Neural cell (in vitro differentiated cells): ENCODE measurements around the gene RELN.

Experiments
- CTCF ChIP-seq: fragments of 450-650 bp; IDR thresholded peaks from 2 replicates; pipeline ENCODE4 v1.5.1; 2014; ENCODE audit warnings: antibody characterized with exemption, mild to moderate bottlenecking, moderate library complexity; ENCODE audit not compliant: poor library complexity, severe bottlenecking
- EP300 ChIP-seq: fragments of 450-650 bp; conservative IDR thresholded peaks from 2 replicates; pipeline ENCODE4 v1.6.1; 2014; ENCODE audit warnings: antibody characterized with exemption, mild to moderate bottlenecking, moderate library complexity; ENCODE audit not compliant: poor library complexity, severe bottlenecking
- EZH2 ChIP-seq: fragments of 200-600, 300-800 bp; shearing (Covaris generic), sonication (generic); IDR thresholded peaks from 2 replicates; pipeline ENCODE4 v1.6.1; 2014; ENCODE audit warnings: antibody characterized with exemption, low read length, borderline replicate concordance, mild to moderate bottlenecking; ENCODE audit not compliant: insufficient read depth, poor library complexity, severe bottlenecking
- POLR2AphosphoS5 ChIP-seq: IDR thresholded peaks from 2 replicates; pipeline ENCODE4 v1.6.1; 2012
- RAD21 ChIP-seq: fragments of 450-650 bp; conservative IDR thresholded peaks from 2 replicates; pipeline ENCODE4 v1.6.1; 2014; ENCODE audit warnings: antibody characterized with exemption, mild to moderate bottlenecking, moderate library complexity
- TAF1 ChIP-seq: IDR thresholded peaks from 2 replicates; pipeline ENCODE4 v1.6.1; 2012; ENCODE audit warnings: low read depth
- TF ChIP-seq, protein P1 (sequence below): IDR thresholded peaks from 2 replicates; pipeline ENCODE4 v1.6.1; 2012; ENCODE audit warnings: borderline replicate concordance

DNA sequence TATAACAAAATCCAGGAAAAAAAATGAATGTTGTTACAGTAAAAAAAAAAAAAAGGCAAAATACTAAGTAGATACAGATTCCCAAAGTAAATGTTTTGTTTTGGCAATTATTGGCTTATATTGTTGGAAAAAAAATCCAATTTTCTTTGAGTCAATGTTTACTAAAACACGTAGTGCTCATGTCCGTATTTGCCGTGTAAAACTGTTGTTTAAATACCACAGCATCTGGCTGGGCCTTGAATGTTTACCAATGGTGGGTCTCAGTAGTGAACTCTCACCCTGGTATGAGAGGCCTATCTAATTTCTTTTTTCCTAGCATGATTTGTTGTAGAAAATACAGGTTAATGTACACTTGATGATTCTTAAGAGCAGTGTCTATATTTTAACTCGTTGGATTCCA, 502.0 kb downstream of the RELN start:
- TF ChIP-seq CTCF (no peak), POLR2AphosphoS5 (no peak), EZH2 (no peak), TAF1 (no peak), RAD21 (no peak), EP300 (no peak)
- TF ChIP-seq, protein P1, sequence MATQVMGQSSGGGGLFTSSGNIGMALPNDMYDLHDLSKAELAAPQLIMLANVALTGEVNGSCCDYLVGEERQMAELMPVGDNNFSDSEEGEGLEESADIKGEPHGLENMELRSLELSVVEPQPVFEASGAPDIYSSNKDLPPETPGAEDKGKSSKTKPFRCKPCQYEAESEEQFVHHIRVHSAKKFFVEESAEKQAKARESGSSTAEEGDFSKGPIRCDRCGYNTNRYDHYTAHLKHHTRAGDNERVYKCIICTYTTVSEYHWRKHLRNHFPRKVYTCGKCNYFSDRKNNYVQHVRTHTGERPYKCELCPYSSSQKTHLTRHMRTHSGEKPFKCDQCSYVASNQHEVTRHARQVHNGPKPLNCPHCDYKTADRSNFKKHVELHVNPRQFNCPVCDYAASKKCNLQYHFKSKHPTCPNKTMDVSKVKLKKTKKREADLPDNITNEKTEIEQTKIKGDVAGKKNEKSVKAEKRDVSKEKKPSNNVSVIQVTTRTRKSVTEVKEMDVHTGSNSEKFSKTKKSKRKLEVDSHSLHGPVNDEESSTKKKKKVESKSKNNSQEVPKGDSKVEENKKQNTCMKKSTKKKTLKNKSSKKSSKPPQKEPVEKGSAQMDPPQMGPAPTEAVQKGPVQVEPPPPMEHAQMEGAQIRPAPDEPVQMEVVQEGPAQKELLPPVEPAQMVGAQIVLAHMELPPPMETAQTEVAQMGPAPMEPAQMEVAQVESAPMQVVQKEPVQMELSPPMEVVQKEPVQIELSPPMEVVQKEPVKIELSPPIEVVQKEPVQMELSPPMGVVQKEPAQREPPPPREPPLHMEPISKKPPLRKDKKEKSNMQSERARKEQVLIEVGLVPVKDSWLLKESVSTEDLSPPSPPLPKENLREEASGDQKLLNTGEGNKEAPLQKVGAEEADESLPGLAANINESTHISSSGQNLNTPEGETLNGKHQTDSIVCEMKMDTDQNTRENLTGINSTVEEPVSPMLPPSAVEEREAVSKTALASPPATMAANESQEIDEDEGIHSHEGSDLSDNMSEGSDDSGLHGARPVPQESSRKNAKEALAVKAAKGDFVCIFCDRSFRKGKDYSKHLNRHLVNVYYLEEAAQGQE, result no peak
